GM12878 (cell line): Measurements from ENCODE around the gene IMMP2L. TPM values are rescaled to one million over a fixed set of nuclear protein-coding genes. Genes with fewer than 3 reads are reported as not detected.

Experiments
- ATAC-seq: fragments of 200-7000 bp; cut with Tn5 transposase; 3 replicates; pipeline ENCODE4 v1.9.1; 2020; ENCODE audit warnings: mild to moderate bottlenecking, moderate library complexity
- BruUV-seq: library from RNA; stranded (reverse); fragments of 400-500 nt; replicated peaks from 2 replicates; lab custom pipeline; 2021; lab: Mats Ljungman, UMichigan
- CTCF ChIA-PET: fragments of 300-600 bp; sonication (Branson Sonifier 250); formaldehyde crosslinking; extraction: SDS; loops from one replicate; lab custom pipeline; 2021; ENCODE audit warnings: inconsistent platforms; lab: Yijun Ruan, JAX
- POLR2A ChIA-PET: fragments of 350-600 bp; formaldehyde crosslinking; extraction: SDS; loops from one replicate; lab custom pipeline; 2021; ENCODE audit warnings: inconsistent platforms; lab: Charles Lee
- RAD21 ChIA-PET: fragments of 300-600 bp; sonication (Branson Sonifier 250); formaldehyde crosslinking; loops from one replicate; lab custom pipeline; 2023; ENCODE audit warnings: antibody characterized with exemption; ENCODE audit not compliant: unreplicated experiment; lab: Charles Lee
- SMC1A ChIA-PET: fragments of 300-600 bp; sonication (Branson Sonifier 250); formaldehyde crosslinking; loops from one replicate; lab custom pipeline; 2023; ENCODE audit not compliant: unreplicated experiment, uncharacterized antibody; lab: Charles Lee
- DNase-seq: peaks from one replicate; pipeline ENCODE4 v3.0.0-alpha.2; 2011; ENCODE audit warnings: low read depth, low spot score
- FAIRE-seq: peaks from 3 replicates; lab custom pipeline; 2011; peaks lifted over from hg19 to GRCh38; lab: Jason Lieb, UNC
- H2AFZ ChIP-seq: 2 replicates; pipeline ENCODE4 v1.6.0; 2011; ENCODE audit warnings: low read depth, low read length, control low read depth; ENCODE audit not compliant: control insufficient read depth
- H3K27ac ChIP-seq: 2 replicates; pipeline ENCODE4 v1.5.1; 2011; ENCODE audit warnings: control low read depth; ENCODE audit not compliant: control insufficient read depth, insufficient read depth
- H3K27me3 ChIP-seq, 2 experiments: replicated peaks in 1 of 2; 2 replicates each; pipeline versions ENCODE4 v1.6.0 to v1.6.1; 2011; ENCODE audit warnings: low read length in 1 of 2; ENCODE audit not compliant: control insufficient read depth in 2 of 2, insufficient read depth in 2 of 2
- H3K36me3 ChIP-seq, 2 experiments: 2 replicates each; pipeline ENCODE4 v1.5.1; 2011; ENCODE audit warnings: low read length in 1 of 2; ENCODE audit not compliant: control insufficient read depth in 2 of 2, insufficient read depth in 2 of 2
- H3K4me1 ChIP-seq: 2 replicates; pipeline ENCODE4 v1.6.1; 2011; ENCODE audit warnings: mild to moderate bottlenecking, low read length, moderate library complexity, mixed read lengths; ENCODE audit not compliant: control insufficient read depth, insufficient read depth
- H3K4me2 ChIP-seq: 2 replicates; pipeline ENCODE4 v1.6.0; 2011; ENCODE audit warnings: control low read depth; ENCODE audit not compliant: control insufficient read depth, insufficient read depth
- H3K4me3 ChIP-seq: fragments of 200-600 bp; sonication (generic); 2 replicates; pipeline ENCODE4 v1.5.1; 2016
- H3K79me2 ChIP-seq: 2 replicates; pipeline ENCODE4 v1.6.0; 2011; ENCODE audit warnings: low read length; ENCODE audit not compliant: control insufficient read depth, insufficient read depth
- H3K9ac ChIP-seq: 2 replicates; pipeline ENCODE4 v1.8.0; 2011; ENCODE audit warnings: low read length, control low read depth, mixed read lengths; ENCODE audit not compliant: control insufficient read depth, insufficient read depth
- H3K9me3 ChIP-seq: replicated peaks from 3 replicates; pipeline ENCODE4 v1.5.1; 2011; ENCODE audit warnings: mild to moderate bottlenecking, low read length; ENCODE audit not compliant: control insufficient read depth, insufficient read depth
- H4K20me1 ChIP-seq: 2 replicates; pipeline ENCODE4 v1.6.0; 2011; ENCODE audit not compliant: control insufficient read depth, insufficient read depth
- ASH2L ChIP-seq: fragments of 300-600, 200-600 bp; sonication (generic); IDR thresholded peaks from 2 replicates; pipeline ENCODE4 v1.6.1; 2017; ENCODE audit warnings: low read depth, mild to moderate bottlenecking, borderline replicate concordance
- EZH2 ChIP-seq: IDR thresholded peaks from 2 replicates; pipeline ENCODE4 v1.6.1; 2012; ENCODE audit warnings: low read depth, mild to moderate bottlenecking, control low read depth, inconsistent platforms, low read length, borderline replicate concordance; ENCODE audit not compliant: control insufficient read depth
- GATAD2B ChIP-seq: fragments of 450-650 bp; conservative IDR thresholded peaks from 2 replicates; pipeline ENCODE4 v1.6.1; 2017; ENCODE audit warnings: low read depth, mild to moderate bottlenecking, moderate library complexity
- MYC ChIP-seq: IDR thresholded peaks from 2 replicates; pipeline ENCODE4 v1.6.1; 2011; ENCODE audit warnings: mild to moderate bottlenecking, low read length, moderate library complexity, inconsistent platforms; ENCODE audit not compliant: insufficient read depth, insufficient replicate concordance, insufficient read length, severe bottlenecking
- NR2C2 ChIP-seq: IDR thresholded peaks from 2 replicates; pipeline ENCODE4 v1.6.1; 2011; ENCODE audit warnings: borderline replicate concordance, low read depth; ENCODE audit not compliant: control insufficient read depth, insufficient read length
- PAX5 ChIP-seq: IDR thresholded peaks from 2 replicates; pipeline ENCODE4 v1.6.1; 2011; ENCODE audit warnings: low read depth, low read length, borderline replicate concordance
- RBBP5 ChIP-seq: fragments of 200-600 bp; sonication (generic); conservative IDR thresholded peaks from 2 replicates; pipeline ENCODE4 v1.6.1; 2016
- SREBF2 ChIP-seq: IDR thresholded peaks from 2 replicates; pipeline ENCODE4 v1.6.1; 2012; ENCODE audit warnings: mild to moderate bottlenecking, low read length
- SUPT20H ChIP-seq: IDR thresholded peaks from 2 replicates; pipeline ENCODE4 v1.6.1; 2011; ENCODE audit warnings: low read depth, mild to moderate bottlenecking, low read length, moderate library complexity, borderline replicate concordance; ENCODE audit not compliant: control insufficient read depth
- TAF1 ChIP-seq: IDR thresholded peaks from 2 replicates; pipeline ENCODE4 v1.6.1; 2011; ENCODE audit warnings: mild to moderate bottlenecking, low read depth, low read length, borderline replicate concordance
- TBL1XR1 ChIP-seq: IDR thresholded peaks from 2 replicates; pipeline ENCODE4 v1.6.1; 2012; ENCODE audit warnings: low read depth, low read length, improper control_type of control experiment
- ZBTB33 ChIP-seq: fragments of 450-650 bp; IDR thresholded peaks from 2 replicates; pipeline ENCODE4 v1.6.1; 2017; ENCODE audit warnings: mild to moderate bottlenecking
- WGBS: methylation state at CpG from one replicate; pipeline ENCODE4 v1.1.6; 2016; ENCODE audit warnings: low lambda C conversion rate; ENCODE audit not compliant: insufficient replicate concordance, insufficient coverage; ENCODE audit errors: missing lambda C conversion rate; 5-methylcytosine and 5-hydroxymethylcytosine counted together
- in situ Hi-C: fragments of 300-500 bp; cut with MboI; formaldehyde crosslinking; loops from 9 replicates; pipeline ENCODE4 v1.14.3; 2018; ENCODE audit warnings: mixed read lengths
- intact Hi-C: fragments of 100-400 bp; cut with micrococcal nuclease; formaldehyde crosslinking; loops from one replicate; pipeline ENCODE4 v1.14.2; 2022; ENCODE audit not compliant: unreplicated experiment
- polyA plus RNA-seq, 11 experiments: library from polyadenylated mRNA; depleted of rRNA in 4 of 11; unstranded in 6 of 11; stranded (reverse) in 5 of 11; fragments of >200 nt; fragmentation: Nextera tagmentation in 4 of 11; fragmentation: Illumina TruSeq in 1 of 11; extraction: Ambion mirVana in 4 of 11; extraction: Trizol in 1 of 11; gene quantifications; 1 replicate in 1 of 11; 2 replicates in 10 of 11; pipeline versions ENCODE4 v1.2.1 to v1.2.3, GENCODE V29; 2011 to 2016; ENCODE audit warnings: inconsistent platforms in 2 of 11, missing spikeins in 2 of 11, low read depth in 1 of 11
- total RNA-seq, 4 experiments: library from RNA; depleted of rRNA in 3 of 4; stranded (reverse); fragments of >200 nt in 3 of 4; fragmentation: Illumina TruSeq in 1 of 4; extraction: Trizol in 1 of 4; gene quantifications; 2 replicates each; pipeline versions ENCODE4 v1.2.1 to v1.2.3, GENCODE V29; 2013 to 2021

The IMMP2L gene
- total and polyA plus RNA-seq, 10 of the 15 experiments (the other 5 are each of a cell fraction or from before 2014, with no cell fraction given): 12.6 to 46.3 (median 19.6) TPM

- no peaks in the 10 kb centered on the region for H3K4me1 ChIP-seq
- DNase-seq (no peak), FAIRE-seq (no peak), ATAC-seq (no peak)
- WGBS: 68% methylated on average over 10 of the region's 10 CpGs
- no peak overlapping the region for H3K9ac ChIP-seq
- H3K4me3 ChIP-seq: no peak overlapping the region
- H2AFZ ChIP-seq: no peak overlapping the region
- intact Hi-C loops: no loop called here
- RAD21 ChIA-PET: interaction anchor here (0.7 kb wide), 1 partner anchor 618 kb away, joined by 3 read pairs; no protein-coding TSS in a partner anchor
- no peaks in the 10 kb centered on the region for H3K79me2 ChIP-seq
- no peaks in the 10 kb centered on the region for H4K20me1 ChIP-seq
- CTCF ChIA-PET: no interaction called here
- TF ChIP-seq SREBF2 (no peak), EZH2 (no peak), SUPT20H (no peak), RBBP5 (no peak), ZBTB33 (no peak), TAF1 (no peak), ASH2L (no peak), NR2C2 (no peak), MYC (no peak), PAX5 (no peak), TBL1XR1 (no peak), GATAD2B (no peak)
- no peaks in the 10 kb centered on the region for H3K27me3 ChIP-seq
- no TSS peak for BruUV-seq
- POLR2A ChIA-PET: interaction anchor here (0.7 kb wide), 1 partner anchor 16 kb away, joined by 3 read pairs; no protein-coding TSS in a partner anchor
- no peaks in the 10 kb centered on the region for H3K9me3 ChIP-seq
- no peaks in the 10 kb centered on the region for H3K36me3 ChIP-seq
- H3K4me2 ChIP-seq: no peak overlapping the region
- no peak overlapping the region for H3K27ac ChIP-seq
- in situ Hi-C loops: no loop called here
- SMC1A ChIA-PET: interaction anchor here (0.6 kb wide), 1 partner anchor 9 kb away, joined by 4 read pairs; no protein-coding TSS in a partner anchor
Measured at GRCh38 chr7:110988890-110989501, 573.3 kb downstream of the IMMP2L start.
